PC-9 (cell line): ENCODE measurements around the gene CDC42BPB. TPM values are rescaled to one million over a fixed set of nuclear protein-coding genes. Genes with fewer than 3 reads are reported as not detected.

Experiments
- BruUV-seq: library from RNA; stranded (reverse); fragments of 400-500 nt; replicated peaks from 2 replicates; lab custom pipeline; 2021; lab: Mats Ljungman, UMichigan
- CTCF ChIA-PET: fragments of 300-600 bp; sonication (Branson Sonifier 250); formaldehyde crosslinking; loops from one replicate; lab custom pipeline; 2022; ENCODE audit warnings: antibody characterized with exemption; lab: Charles Lee
- POLR2A ChIA-PET: fragments of 300-600 bp; sonication (Branson Sonifier 250); formaldehyde crosslinking; loops from one replicate; lab custom pipeline; 2022; ENCODE audit warnings: antibody characterized with exemption; ENCODE audit not compliant: unreplicated experiment; lab: Charles Lee
- DNase-seq, 2 experiments: peaks; one replicate each; pipeline versions ENCODE4 v3.0.0 to v3.0.0-alpha.2; 2015 to 2022; ENCODE audit warnings: mixed read lengths in 1 of 2
- H2AFZ ChIP-seq: fragments of 200-600 bp; sonication (generic); 2 replicates; pipeline ENCODE4 v1.8.1; 2017; ENCODE audit warnings: antibody characterized with exemption
- H3F3A ChIP-seq: fragments of 200-600 bp; sonication (generic); 2 replicates; pipeline ENCODE4 v1.8.1; 2017; ENCODE audit warnings: antibody characterized with exemption, mild to moderate bottlenecking, low read depth; ENCODE audit not compliant: insufficient read depth
- H3K27ac ChIP-seq: fragments of 200-600 bp; sonication (generic); 2 replicates; pipeline ENCODE4 v1.6.1; 2016; ENCODE audit warnings: mixed run types
- H3K27me3 ChIP-seq: fragments of 200-600 bp; sonication (generic); 2 replicates; pipeline ENCODE4 v1.6.1; 2016; ENCODE audit warnings: low read depth, mixed run types; ENCODE audit not compliant: insufficient read depth
- H3K36me3 ChIP-seq: fragments of 200-600 bp; sonication (generic); 2 replicates; pipeline ENCODE4 v1.6.1; 2016; ENCODE audit warnings: low read depth, mixed run types
- H3K4me1 ChIP-seq: fragments of 200-600 bp; sonication (generic); replicated peaks from 2 replicates; pipeline ENCODE4 v1.6.1; 2016; ENCODE audit warnings: mixed run types; ENCODE audit not compliant: insufficient read depth
- H3K4me2 ChIP-seq: fragments of 200-600 bp; sonication (generic); 2 replicates; pipeline ENCODE4 v1.6.1; 2017; ENCODE audit warnings: mixed run types
- H3K4me3 ChIP-seq: fragments of 200-600 bp; sonication (generic); 2 replicates; pipeline ENCODE4 v1.6.1; 2016; ENCODE audit warnings: mixed run types
- H3K79me2 ChIP-seq: fragments of 200-600 bp; sonication (generic); 2 replicates; pipeline ENCODE4 v1.6.1; 2017; ENCODE audit warnings: low read depth, mixed run types
- H3K9me2 ChIP-seq: fragments of 200-600 bp; sonication (generic); 2 replicates; pipeline ENCODE4 v1.8.1; 2017; ENCODE audit warnings: mild to moderate bottlenecking; ENCODE audit not compliant: insufficient read depth
- H3K9me3 ChIP-seq: fragments of 200-600 bp; sonication (generic); 2 replicates; pipeline ENCODE4 v1.8.1; 2016; ENCODE audit warnings: low read depth; ENCODE audit not compliant: insufficient read depth
- H4K20me1 ChIP-seq: fragments of 200-600 bp; sonication (generic); 2 replicates; pipeline ENCODE4 v1.8.1; 2017; ENCODE audit not compliant: insufficient read depth
- EZH2 ChIP-seq: fragments of 200-600 bp; sonication (generic); IDR thresholded peaks from 2 replicates; pipeline ENCODE4 v1.8.0; 2017; ENCODE audit warnings: antibody characterized with exemption, low read depth
- intact Hi-C: fragments of 100-400 bp; cut with micrococcal nuclease; formaldehyde crosslinking; loops from one replicate; pipeline ENCODE4 v1.10.0; 2022; ENCODE audit not compliant: unreplicated experiment
- total RNA-seq: library from RNA; stranded (reverse); gene quantifications from 2 replicates; pipeline ENCODE4 v1.2.3, GENCODE V29; 2021
- TF ChIP-seq, protein P1 (sequence below): fragments of 200-600 bp; sonication (generic); conservative IDR thresholded peaks from 2 replicates; pipeline ENCODE4 v1.6.1; 2017; ENCODE audit warnings: mixed run types, antibody characterized with exemption, mild to moderate bottlenecking, moderate library complexity

The CDC42BPB gene
- total RNA-seq, 1 experiment from 2014 or later, result 203 TPM

DNA sequence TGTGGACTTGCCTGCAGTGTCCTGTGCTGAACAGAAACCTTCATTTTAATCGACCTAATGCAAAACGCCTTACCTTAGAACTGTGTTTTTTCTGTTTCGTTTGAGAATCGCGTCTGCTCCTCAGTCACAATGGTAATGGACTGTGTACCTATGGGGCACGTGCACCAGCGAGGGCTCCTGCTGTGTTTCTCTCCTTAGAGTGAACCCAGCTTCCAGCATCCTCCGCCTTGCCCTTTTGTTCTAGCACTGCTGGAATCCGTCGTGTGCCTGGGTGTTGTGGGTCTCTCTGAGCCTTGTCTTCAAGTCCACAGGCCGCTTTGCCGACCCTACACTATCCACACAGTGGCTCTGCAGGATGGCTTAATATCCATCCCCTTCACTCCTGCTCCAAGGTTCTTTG, 131.2 kb downstream of the CDC42BPB start:
- no peak for TF ChIP-seq EZH2
- TF ChIP-seq, protein P1, sequence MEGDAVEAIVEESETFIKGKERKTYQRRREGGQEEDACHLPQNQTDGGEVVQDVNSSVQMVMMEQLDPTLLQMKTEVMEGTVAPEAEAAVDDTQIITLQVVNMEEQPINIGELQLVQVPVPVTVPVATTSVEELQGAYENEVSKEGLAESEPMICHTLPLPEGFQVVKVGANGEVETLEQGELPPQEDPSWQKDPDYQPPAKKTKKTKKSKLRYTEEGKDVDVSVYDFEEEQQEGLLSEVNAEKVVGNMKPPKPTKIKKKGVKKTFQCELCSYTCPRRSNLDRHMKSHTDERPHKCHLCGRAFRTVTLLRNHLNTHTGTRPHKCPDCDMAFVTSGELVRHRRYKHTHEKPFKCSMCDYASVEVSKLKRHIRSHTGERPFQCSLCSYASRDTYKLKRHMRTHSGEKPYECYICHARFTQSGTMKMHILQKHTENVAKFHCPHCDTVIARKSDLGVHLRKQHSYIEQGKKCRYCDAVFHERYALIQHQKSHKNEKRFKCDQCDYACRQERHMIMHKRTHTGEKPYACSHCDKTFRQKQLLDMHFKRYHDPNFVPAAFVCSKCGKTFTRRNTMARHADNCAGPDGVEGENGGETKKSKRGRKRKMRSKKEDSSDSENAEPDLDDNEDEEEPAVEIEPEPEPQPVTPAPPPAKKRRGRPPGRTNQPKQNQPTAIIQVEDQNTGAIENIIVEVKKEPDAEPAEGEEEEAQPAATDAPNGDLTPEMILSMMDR, result no peak
- H3F3A ChIP-seq, result peaks cover 28% of the 10 kb centered on the region
- no peaks in the 10 kb centered on the region for H3K36me3 ChIP-seq
- H2AFZ ChIP-seq, result no peak overlapping the region
- no peaks in the 10 kb centered on the region for H4K20me1 ChIP-seq
- no peaks in the 10 kb centered on the region for H3K9me3 ChIP-seq
- H3K79me2 ChIP-seq, result no peaks in the 10 kb centered on the region
- no peaks in the 10 kb centered on the region for H3K9me2 ChIP-seq
- intact Hi-C loops, result loop anchor here (5.0 kb wide), 3 partner anchors 146 to 1259 kb away; partner anchors contain the start of gene RCOR1
- no TSS peak for BruUV-seq
- no peak overlapping the region for H3K27ac ChIP-seq
- no peaks in the 10 kb centered on the region for H3K27me3 ChIP-seq
- no peak for DNase-seq
- ChIA-PET CTCF (no interaction called here), POLR2A (no interaction called here)
- no peak overlapping the region for H3K4me3 ChIP-seq
- peaks cover 20% of the 10 kb centered on the region for H3K4me1 ChIP-seq
- H3K4me2 ChIP-seq, result no peak overlapping the region

DNA sequence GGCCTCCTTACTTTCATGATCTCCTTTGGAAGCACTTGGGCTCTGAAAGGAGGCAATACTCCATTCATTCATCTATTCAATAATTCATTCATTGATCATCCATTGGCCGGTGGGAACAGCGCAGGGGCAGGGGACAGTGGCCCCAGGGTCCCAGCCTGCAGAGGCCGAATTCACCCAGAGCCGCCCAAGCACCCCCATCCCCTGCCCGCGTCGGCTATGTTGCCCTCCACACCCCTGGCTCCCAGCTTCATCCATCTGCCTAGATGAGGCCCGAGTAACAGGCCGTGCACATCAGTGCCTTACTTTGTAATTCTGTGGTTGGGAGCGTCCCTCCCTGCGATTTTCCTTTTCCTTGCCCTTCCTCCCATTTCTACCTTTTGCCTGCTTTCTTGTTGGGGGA, 131.7 kb downstream of the CDC42BPB start:
- Histone ChIP-seq H3F3A (peaks cover 23% of the 10 kb centered on the region), H3K36me3 (no peaks in the 10 kb centered on the region), H3K27me3 (no peaks in the 10 kb centered on the region), H3K4me2 (no peak overlapping the region), H4K20me1 (no peaks in the 10 kb centered on the region), H2AFZ (no peak overlapping the region), H3K79me2 (no peaks in the 10 kb centered on the region), H3K4me3 (no peak overlapping the region), H3K9me2 (no peaks in the 10 kb centered on the region), H3K9me3 (no peaks in the 10 kb centered on the region; the same call in 1 of the 2 replicates), H3K27ac (no peak overlapping the region), H3K4me1 (peaks cover 20% of the 10 kb centered on the region)
- TF ChIP-seq, protein P1, result no peak
- TF ChIP-seq EZH2, result no peak
- no TSS peak for BruUV-seq
- DNase-seq, result no peak
- ChIA-PET CTCF (interaction anchor here (1.4 kb wide), 1 partner anchor 231 kb away, joined by 5 read pairs; no protein-coding TSS in a partner anchor), POLR2A (interaction anchor here (0.6 kb wide), 1 partner anchor 38 kb away, joined by 3 read pairs; no protein-coding TSS in a partner anchor)
- intact Hi-C loops, result loop anchor here (5.0 kb wide), 3 partner anchors 147 to 1258 kb away; partner anchors contain the start of gene RCOR1

DNA sequence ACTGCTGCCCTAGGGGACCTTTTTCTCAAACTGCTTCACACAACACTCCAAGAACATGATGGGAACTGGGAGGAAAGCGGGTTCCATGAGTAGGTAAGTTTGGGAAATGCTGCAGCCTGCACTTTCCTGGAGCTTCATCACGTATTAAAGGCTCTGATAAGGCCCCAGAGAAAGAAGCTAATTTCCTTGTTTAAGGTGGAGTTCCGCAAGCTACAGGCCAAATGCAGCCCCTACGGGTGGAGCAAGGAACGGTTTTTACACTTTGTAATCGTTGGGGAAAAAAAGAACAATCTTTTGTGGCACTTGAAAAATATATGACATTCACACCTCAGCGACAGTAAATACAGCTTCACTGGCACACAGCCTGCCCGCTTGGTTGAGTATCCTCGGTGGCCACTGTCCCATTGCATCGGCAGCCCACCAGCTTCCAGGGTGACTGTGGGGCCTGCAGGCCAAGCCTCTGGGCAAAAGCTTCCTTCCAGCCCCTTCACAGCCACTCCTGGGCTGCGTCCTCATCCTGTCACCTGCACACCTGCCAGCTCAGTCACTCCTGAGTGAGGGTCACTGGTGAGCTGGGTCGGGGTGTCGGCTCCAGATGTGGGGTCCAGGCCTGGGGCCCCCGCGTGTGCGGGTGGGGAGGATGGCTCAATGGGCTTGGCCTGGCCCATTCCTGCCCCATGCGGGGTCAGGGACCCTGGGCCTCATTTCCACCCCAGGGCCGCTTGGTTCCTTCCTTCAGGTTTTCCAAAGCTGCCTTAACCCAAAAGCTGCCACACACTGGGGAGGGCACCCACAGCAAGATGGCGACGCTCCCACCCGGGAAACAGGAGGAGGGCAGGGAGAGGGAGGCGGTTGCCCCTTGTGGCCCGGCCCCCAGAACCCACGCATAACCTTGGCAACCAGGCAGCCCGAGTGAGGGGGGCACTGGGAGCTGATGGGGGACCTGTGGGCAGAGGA, 132.4 kb downstream of the CDC42BPB start:
- Histone ChIP-seq H3K27ac (no peak overlapping the region), H3K27me3 (no peaks in the 10 kb centered on the region), H3K4me1 (peaks cover 20% of the 10 kb centered on the region), H2AFZ (no peak overlapping the region), H3K9me2 (no peaks in the 10 kb centered on the region), H3K9me3 (no peaks in the 10 kb centered on the region; the same call in 1 of the 2 replicates), H3F3A (peaks cover 21% of the 10 kb centered on the region), H3K36me3 (no peaks in the 10 kb centered on the region), H3K4me2 (no peak overlapping the region), H3K79me2 (no peaks in the 10 kb centered on the region), H4K20me1 (no peaks in the 10 kb centered on the region), H3K4me3 (no peak overlapping the region)
- ChIA-PET CTCF (interaction anchor here (0.7 to 1.4 kb wide), 2 partner anchors 178 to 230 kb away, joined by 3 to 5 read pairs; no protein-coding TSS in a partner anchor), POLR2A (interaction anchor here (0.6 kb wide), 3 partner anchors 37 to 1194 kb away, joined by 3 to 4 read pairs (median 3); no protein-coding TSS in a partner anchor)
- DNase-seq, result no peak
- intact Hi-C loops, result loop anchor here (5.0 kb wide), 3 partner anchors 147 to 1258 kb away; partner anchors contain the start of gene RCOR1
- no TSS peak for BruUV-seq
- TF ChIP-seq EZH2, result no peak
- TF ChIP-seq, protein P1, result no peak
